GM19043 (cell line): Measurements from ENCODE around the gene PRKN.

Experiments used
- ATAC-seq: cut with Tn5 transposase; IDR thresholded peaks from one replicate; pipeline ENCODE4 v1.9.1; 2021; ENCODE audit warnings: low read depth; ENCODE audit not compliant: unreplicated experiment

Gene PRKN

GRCh38 chr6:161721511-161721910, 1006.1 kb downstream of the PRKN start:
- no peak for ATAC-seq

DNA sequence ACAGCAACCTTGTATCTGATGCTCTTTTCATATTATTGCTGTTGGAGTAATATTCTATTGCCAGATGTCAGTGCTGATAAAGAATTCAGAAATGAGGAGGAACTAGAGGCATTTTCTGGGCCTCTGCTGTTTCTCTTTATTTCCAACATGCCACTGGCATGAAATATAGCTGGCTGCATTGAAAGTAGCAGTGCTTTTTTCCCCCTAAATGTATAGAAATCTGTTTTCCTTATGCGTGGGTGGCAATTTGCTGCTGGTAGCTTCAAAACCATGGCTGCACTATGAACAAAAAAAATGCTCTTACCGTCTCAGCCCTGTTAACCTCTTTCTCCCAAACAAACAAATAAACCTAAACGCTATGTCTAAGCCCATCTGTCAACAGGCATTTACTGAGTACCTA, 1011.4 kb downstream of the PRKN start:
- ATAC-seq = no peak

DNA sequence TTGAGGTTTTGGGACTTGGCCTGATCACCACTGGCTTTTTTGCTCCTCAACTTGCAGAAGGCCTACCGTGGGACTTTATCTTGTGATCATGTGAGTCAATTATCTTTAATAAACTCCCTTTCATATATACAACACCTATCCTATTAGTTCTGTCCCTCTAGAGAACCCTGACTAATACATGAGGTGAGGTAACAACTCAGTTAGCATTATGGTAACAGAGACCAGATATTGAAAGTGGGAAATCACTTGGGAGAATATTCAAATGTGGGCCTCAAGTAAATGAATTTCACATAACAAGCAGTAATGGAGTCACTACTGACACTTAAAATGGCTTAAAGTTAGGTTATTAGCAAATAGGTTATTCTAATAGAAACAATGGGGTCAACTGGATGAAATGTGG, 1015.6 kb downstream of the PRKN start:
- no peak for ATAC-seq

- ATAC-seq = no peak
Measured at GRCh38 chr6:161711515-161711914, 1016.1 kb downstream of the PRKN start.

DNA sequence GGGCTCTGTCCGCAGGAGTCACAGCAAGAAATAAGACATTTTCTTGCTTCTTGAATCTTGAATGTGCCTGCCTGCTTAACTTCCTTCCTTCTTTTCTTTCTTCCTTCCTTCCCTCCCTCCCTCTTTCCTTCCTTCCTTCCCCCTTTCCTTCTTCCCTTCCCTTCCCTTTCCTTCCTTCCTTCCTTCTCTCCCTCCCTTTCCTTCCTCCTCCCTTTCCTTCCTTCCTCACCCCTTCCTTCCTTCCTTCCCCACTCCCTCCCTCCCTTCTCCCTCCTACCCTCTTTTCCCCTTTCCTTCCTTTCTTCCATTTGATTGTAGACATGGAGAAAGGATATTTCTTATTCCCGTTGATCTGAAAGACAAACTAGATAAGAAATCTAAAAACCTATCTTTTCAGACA, 1016.9 kb downstream of the PRKN start:
- no peak for ATAC-seq

- ATAC-seq = no peak
Measured at GRCh38 chr6:161701056-161701455, 1026.5 kb downstream of the PRKN start.

DNA sequence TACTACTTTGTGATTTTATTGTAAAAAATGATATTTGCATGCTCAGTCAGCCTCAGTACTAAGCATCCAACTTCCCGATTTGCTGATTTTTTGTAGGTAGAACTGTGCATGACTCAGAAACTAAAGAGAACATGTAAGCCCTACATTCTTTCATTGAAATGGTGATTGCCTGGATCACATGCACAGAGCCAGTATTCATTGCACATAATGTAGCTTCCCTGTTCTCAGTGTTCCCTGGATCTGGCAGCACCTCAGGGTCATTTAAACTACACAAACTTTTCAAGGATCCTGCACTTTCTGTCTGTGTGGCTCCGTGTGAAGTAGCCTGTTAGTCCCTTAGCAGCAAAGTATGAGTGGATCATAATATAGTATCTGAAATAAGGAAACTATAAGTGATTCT, 1030.8 kb downstream of the PRKN start:
- ATAC-seq = no peak

DNA sequence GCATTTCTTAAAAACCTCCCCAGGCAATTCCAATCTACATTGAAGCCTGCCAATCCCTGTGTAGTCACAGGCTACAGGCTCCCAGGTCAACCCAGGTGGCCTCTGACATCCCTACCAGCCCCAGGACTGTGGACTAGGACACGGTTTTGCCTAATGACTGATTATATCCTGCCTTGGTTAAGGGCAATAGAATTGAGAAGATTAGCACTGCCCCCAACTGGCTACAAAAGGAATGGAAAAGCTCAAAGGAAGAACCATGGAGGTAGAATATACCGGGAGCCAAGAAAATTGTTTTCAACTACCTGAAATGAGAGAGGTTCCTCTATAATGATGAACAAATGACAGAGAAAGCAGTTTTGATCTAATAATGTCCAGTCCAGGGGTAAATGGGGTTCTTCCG, 1032.6 kb downstream of the PRKN start:
- no peak for ATAC-seq

- no peak for ATAC-seq
Measured at GRCh38 chr6:161686655-161687054, 1040.9 kb downstream of the PRKN start.

DNA sequence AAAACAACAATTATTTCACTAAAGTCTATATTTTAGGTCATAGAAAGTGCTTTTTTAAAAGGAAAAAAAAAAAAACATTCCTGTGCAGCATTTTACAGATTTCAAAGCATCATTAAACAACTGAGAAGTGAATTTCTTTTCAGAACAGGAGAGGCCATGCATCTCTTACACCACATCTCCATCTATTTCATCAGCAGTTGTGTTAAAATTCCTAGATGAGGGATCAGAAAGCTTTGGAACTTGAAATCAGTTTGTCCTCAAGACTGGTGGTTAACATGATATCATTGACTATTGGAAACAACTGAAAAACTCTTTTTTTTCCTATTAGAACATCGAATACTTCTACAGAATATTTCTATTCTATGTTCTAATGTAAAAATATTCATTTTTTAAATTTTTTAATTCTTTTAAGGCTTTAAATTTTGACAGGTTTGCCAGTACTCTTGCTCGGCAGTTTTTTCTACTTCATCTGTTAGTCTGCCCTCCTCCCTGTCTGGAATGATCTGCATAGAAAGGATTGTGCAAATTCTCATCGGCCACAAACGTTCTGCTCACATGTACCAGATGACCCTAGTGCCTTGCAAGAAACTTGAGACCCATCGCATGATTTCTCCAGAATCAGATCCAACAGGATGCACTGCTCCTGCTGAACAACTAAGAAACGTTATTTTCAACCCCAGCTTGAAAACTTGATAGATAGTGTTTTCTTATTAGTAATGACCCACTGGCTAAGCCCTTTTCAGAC, 1042.7 kb downstream of the PRKN start:
- ATAC-seq = no peak

DNA sequence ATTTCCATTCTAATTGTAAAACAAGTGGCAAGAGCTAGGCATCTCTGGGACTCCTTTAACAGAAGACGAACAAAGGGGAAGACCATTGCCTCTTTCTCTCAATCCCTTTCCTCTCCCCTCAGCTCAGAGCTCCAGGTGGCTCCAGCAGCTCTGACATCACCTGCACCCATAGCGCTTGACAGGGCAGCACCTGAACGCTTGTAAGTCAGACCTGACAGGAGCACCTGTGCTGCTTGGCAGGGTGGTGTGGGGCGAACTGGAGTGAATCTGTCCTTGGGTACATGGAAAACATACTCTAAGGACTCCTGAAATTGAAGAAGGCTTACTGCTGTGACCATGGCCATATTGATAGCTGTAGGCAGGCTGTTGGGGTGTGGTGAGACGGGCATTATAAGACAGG, 1044.2 kb downstream of the PRKN start:
- no peak for ATAC-seq

GRCh38 chr6:161682982-161683381, 1044.6 kb downstream of the PRKN start:
- no peak for ATAC-seq

- ATAC-seq = no peak
Measured at GRCh38 chr6:161679980-161680538, 1047.5 kb downstream of the PRKN start.

DNA sequence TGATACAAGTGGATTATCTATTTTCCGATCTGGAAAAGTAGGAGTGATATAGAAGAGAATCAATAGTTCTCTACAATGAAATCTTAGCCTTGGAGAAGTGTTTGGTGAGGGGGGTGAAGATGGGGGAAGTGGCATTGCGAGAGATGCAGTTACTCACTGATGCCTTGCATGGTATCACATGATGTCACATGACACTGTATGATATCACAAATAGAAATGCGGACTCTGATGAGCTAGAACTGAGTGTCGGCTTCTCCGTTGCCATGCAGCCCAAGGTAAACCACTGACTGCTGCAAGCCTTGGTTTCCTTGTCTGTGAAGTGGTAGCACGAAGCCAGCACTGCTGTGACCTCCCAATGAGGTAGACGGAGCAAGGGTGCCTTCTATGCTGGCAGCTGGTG, 1050.4 kb downstream of the PRKN start:
- ATAC-seq = no peak

DNA sequence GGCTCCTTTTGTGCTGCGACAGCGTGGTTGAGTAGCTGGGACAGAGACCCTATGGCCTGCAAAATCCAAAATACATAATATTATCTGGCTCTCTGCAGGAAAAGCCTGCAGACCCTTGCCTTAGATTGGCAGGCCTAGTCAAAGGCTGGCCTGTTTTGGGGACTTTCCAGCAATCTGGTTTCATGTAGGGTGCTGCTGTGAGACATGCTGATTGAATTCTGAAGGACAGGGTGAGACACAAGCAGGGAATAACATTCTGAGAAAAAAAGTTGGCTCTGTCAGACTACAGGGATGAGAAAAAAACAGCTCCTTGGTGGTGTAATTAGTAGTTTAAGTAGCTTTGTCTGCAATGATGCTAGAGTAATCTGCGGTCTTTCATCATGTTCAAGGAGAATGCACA, 1051.0 kb downstream of the PRKN start:
- no peak for ATAC-seq

- no peak for ATAC-seq
Measured at GRCh38 chr6:161674930-161675682, 1052.5 kb downstream of the PRKN start.

DNA sequence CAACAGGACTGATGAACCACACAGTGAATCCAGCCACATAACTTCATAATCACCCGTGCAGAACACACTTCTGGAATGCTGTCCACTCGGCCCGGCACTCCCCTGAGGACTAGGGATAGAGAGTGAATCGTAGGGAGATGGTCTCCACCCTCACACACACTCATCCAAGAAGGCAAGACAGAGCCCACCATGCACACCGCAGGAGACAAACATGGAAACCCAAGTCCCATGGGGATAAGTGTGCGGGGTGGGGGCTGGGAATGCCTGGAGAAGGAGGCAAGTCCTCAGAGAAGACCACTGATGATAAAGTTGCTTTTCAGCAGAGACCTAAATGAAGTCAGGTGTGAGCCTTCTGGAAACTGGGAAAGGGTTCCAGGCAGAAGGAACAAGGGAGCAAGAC, 1054.5 kb downstream of the PRKN start:
- no peak for ATAC-seq

GRCh38 chr6:161671117-161671516, 1056.4 kb downstream of the PRKN start:
- ATAC-seq = no peak

DNA sequence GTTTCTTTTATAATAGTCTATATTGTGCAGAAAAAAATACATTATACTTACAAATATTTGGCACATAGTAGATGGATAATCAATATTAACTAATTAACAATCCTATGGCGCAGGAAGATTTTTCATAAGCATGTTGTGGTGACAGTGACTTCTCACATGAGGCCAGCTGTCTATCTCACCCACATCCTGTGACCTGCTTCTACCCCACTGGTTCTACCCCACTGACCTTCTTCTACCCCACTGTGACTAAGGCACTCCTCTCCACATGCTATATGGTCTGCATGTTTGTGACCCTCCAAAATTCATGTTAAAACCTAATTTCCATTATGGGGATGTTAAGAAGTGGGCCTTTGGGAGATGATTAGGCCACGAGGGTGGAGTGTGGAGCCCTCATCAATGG, 1058.9 kb downstream of the PRKN start:
- ATAC-seq = no peak

DNA sequence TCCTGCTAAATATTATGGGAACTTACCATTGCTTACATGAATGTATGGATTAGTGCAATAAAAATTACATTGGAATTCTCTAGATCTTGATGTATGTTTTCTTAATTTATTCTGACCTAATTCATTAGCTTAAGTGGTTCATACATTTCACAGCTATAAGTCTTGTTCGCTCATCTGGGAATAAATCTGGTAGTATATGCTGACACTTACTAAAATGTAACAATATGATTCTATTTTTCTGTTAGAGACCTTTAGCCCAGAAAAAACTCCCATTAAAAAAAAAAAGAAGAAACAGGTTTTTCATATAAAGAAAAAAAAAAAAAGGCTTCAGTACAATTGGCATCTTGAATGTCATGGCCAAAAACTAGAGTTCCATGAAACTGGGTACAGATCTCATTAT, 1059.6 kb downstream of the PRKN start:
- ATAC-seq = no peak

DNA sequence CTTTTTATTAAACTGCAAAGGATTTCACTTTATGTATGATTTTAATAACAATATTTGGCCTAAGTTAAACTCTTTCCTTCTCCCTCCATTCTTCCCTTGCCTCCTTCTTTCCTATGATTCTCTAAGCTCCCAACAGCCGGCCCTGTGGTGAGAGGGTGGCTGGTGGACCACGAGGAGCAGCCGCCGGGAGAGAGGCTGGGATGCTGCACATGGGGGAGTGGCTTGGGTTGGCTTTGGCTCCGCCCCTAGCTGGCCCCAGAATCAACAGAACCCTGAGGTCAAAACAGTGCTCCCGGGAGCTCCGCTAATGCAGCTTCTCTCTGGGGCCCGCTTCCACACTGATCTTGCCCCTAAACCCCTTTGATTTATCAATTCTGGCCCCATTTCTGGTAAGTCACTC, 1063.9 kb downstream of the PRKN start:
- ATAC-seq = no peak
